Hepatocyte (in vitro differentiated cells): ENCODE measurements around the gene ATP1A2.

Experiments
- EZH2 ChIP-seq: fragments of 200-600 bp; sonication (generic); IDR thresholded peaks from 2 replicates; pipeline ENCODE4 v1.6.1; 2016; ENCODE audit warnings: antibody characterized with exemption, mild to moderate bottlenecking, borderline replicate concordance
- EZH2phosphoT487 ChIP-seq: fragments of 200-600 bp; sonication (generic); IDR thresholded peaks from one replicate; pipeline ENCODE4 v1.6.1; 2018; ENCODE audit warnings: antibody characterized with exemption, mild to moderate bottlenecking, low read depth, moderate library complexity; ENCODE audit not compliant: unreplicated experiment, severe bottlenecking
- TF ChIP-seq, protein P1 (sequence below): fragments of 200-600 bp; sonication (generic); IDR thresholded peaks from 2 replicates; pipeline ENCODE4 v1.5.1; 2016; ENCODE audit warnings: antibody characterized with exemption, mild to moderate bottlenecking; ENCODE audit not compliant: poor library complexity

DNA sequence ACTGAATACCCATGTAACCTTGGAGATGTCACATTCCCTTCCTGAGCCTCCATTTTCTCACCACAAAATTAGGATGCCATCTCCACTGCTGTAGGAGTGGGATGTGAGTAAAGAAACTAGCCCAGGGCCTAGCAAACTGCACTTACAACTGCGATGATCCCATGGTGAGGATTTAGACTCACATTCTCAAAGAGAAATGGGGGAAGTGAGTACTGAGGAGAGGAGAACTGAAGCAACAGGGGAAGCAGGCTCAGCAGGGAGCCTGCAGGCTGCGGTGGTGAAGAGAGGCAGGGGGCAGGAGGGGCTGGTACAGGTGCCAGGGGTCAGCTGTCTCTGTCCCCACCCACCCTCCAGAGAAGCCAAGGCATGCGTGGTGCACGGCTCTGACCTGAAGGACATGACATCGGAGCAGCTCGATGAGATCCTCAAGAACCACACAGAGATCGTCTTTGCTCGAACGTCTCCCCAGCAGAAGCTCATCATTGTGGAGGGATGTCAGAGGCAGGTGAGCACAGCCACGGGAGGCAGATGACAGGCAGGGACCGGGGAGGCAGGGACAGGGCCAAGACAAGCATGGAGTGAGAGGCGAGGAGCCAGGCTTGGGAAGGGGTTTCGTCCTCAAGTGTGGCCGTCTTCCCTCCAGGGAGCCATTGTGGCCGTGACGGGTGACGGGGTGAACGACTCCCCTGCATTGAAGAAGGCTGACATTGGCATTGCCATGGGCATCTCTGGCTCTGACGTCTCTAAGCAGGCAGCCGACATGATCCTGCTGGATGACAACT, 19.4 kb downstream of the ATP1A2 start:
- TF ChIP-seq, protein P1, sequence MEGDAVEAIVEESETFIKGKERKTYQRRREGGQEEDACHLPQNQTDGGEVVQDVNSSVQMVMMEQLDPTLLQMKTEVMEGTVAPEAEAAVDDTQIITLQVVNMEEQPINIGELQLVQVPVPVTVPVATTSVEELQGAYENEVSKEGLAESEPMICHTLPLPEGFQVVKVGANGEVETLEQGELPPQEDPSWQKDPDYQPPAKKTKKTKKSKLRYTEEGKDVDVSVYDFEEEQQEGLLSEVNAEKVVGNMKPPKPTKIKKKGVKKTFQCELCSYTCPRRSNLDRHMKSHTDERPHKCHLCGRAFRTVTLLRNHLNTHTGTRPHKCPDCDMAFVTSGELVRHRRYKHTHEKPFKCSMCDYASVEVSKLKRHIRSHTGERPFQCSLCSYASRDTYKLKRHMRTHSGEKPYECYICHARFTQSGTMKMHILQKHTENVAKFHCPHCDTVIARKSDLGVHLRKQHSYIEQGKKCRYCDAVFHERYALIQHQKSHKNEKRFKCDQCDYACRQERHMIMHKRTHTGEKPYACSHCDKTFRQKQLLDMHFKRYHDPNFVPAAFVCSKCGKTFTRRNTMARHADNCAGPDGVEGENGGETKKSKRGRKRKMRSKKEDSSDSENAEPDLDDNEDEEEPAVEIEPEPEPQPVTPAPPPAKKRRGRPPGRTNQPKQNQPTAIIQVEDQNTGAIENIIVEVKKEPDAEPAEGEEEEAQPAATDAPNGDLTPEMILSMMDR = no peak
- TF ChIP-seq EZH2 = no peak
- TF ChIP-seq EZH2phosphoT487 = no peak
